ENCODE measurements around the gene RAP2A. TPM values are rescaled to one million over a fixed set of nuclear protein-coding genes. Genes with fewer than 3 reads are reported as not detected.

Gene RAP2A
- total and polyA plus RNA-seq, 2 donors from 2014 or later: 7.4 to 25.5 TPM

DNA sequence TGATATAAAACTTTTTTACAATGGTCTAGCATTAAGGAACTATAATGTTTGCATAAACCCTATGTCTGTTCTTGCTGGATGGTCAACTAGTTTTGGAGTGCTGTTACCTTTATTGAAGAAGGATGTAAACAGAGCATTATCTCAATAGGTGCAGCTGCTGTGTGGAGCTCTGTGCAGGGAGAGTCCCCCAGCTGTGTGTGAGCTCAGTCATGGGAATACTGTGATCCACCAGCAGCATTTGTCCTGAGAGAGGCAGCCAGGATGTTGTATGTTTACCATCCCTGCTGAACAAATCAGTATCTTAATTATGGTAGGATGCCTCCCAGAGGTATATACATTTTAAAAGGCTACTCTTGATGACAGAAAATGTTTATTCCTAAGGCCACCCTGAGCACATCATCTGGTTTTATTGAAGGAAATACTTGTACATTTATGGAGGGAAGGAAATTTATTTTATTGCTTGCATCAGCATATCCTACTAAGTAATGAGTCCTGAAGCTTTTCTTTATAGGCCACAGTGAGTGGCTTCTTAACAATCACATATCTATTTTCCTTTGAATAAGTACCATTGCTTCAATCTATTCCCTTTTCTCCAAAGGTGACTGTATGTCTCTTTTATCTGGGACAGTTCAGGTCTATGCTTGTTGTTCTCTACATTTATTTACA, 11.7 kb downstream of the RAP2A start:
- Histone ChIP-seq H3K27ac (ENCODE audit: low read depth in 2 of 2, low read length in 2 of 2) (no peak overlapping the region), H3K9me3 (ENCODE audit: control insufficient read depth in 2 of 3, insufficient read depth in 1 of 3, low read length in 3 of 3) (no peaks in the 10 kb centered on the region), H3K4me3 (ENCODE audit: low read length in 3 of 3) (no peak overlapping the region), H3K9ac (ENCODE audit: low read length in 3 of 3) (no peak overlapping the region), H3K36me3 (ENCODE audit: control insufficient read depth in 2 of 3, insufficient read depth in 3 of 3, low read length in 3 of 3) (no peaks in the 10 kb centered on the region), H3K4me1 (ENCODE audit: control insufficient read depth in 2 of 3, insufficient read depth in 2 of 3, low read depth in 1 of 3, low read length in 3 of 3) (peaks cover 0 to 11% (median 3%) of the 10 kb centered on the region in 3 donors), H3K27me3 (ENCODE audit: control insufficient read depth, insufficient read depth, low read length) (no peaks in the 10 kb centered on the region)
- intact Hi-C loops (cut with DNase I): no loop called here
- no peak for DNase-seq
- TF ChIP-seq, protein P1, sequence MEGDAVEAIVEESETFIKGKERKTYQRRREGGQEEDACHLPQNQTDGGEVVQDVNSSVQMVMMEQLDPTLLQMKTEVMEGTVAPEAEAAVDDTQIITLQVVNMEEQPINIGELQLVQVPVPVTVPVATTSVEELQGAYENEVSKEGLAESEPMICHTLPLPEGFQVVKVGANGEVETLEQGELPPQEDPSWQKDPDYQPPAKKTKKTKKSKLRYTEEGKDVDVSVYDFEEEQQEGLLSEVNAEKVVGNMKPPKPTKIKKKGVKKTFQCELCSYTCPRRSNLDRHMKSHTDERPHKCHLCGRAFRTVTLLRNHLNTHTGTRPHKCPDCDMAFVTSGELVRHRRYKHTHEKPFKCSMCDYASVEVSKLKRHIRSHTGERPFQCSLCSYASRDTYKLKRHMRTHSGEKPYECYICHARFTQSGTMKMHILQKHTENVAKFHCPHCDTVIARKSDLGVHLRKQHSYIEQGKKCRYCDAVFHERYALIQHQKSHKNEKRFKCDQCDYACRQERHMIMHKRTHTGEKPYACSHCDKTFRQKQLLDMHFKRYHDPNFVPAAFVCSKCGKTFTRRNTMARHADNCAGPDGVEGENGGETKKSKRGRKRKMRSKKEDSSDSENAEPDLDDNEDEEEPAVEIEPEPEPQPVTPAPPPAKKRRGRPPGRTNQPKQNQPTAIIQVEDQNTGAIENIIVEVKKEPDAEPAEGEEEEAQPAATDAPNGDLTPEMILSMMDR (IDR thresholded peaks at IDR 0.05; ENCODE audit: borderline replicate concordance, extremely low read depth, insufficient read depth): no peak
- no peak for FAIRE-seq

DNA sequence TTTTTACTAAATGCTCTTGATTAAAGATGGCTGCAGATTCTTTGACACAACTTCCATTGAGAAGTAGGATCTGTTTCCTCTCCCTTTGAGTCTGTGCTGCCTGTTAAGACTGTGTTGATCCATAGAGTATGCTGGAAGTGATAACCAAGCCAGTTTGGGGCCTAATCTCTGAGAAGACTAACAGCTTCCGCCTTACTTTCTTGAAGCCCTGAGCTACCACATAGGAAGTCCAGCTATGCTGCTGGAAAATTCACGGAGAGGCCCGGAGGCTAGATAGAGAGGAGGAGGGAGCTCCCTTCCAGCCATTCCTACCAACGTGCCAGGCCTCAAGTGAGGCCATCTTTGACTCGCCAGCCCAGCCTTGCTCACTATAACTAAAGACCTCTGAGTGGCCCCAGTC, 12.5 kb downstream of the RAP2A start:
- no peak overlapping the region for H3K9ac ChIP-seq (ENCODE audit: low read length in 3 of 3)
- intact Hi-C loops (cut with DNase I): no loop called here
- H3K27ac ChIP-seq (ENCODE audit: low read depth in 2 of 2, low read length in 2 of 2): no peak overlapping the region
- no peak for FAIRE-seq
- no peaks in the 10 kb centered on the region for H3K36me3 ChIP-seq (ENCODE audit: control insufficient read depth in 2 of 3, insufficient read depth in 3 of 3, low read length in 3 of 3)
- H3K4me1 ChIP-seq (ENCODE audit: control insufficient read depth in 2 of 3, insufficient read depth in 2 of 3, low read depth in 1 of 3, low read length in 3 of 3): peaks cover 0 to 11% (median 3%) of the 10 kb centered on the region in 3 donors
- H3K27me3 ChIP-seq (ENCODE audit: control insufficient read depth, insufficient read depth, low read length): no peaks in the 10 kb centered on the region
- no peak for DNase-seq
- TF ChIP-seq, protein P1 (IDR thresholded peaks at IDR 0.05; ENCODE audit: borderline replicate concordance, extremely low read depth, insufficient read depth): no peak
- no peak overlapping the region for H3K4me3 ChIP-seq (ENCODE audit: low read length in 3 of 3)
- no peaks in the 10 kb centered on the region for H3K9me3 ChIP-seq (ENCODE audit: control insufficient read depth in 2 of 3, insufficient read depth in 1 of 3, low read length in 3 of 3)

DNA sequence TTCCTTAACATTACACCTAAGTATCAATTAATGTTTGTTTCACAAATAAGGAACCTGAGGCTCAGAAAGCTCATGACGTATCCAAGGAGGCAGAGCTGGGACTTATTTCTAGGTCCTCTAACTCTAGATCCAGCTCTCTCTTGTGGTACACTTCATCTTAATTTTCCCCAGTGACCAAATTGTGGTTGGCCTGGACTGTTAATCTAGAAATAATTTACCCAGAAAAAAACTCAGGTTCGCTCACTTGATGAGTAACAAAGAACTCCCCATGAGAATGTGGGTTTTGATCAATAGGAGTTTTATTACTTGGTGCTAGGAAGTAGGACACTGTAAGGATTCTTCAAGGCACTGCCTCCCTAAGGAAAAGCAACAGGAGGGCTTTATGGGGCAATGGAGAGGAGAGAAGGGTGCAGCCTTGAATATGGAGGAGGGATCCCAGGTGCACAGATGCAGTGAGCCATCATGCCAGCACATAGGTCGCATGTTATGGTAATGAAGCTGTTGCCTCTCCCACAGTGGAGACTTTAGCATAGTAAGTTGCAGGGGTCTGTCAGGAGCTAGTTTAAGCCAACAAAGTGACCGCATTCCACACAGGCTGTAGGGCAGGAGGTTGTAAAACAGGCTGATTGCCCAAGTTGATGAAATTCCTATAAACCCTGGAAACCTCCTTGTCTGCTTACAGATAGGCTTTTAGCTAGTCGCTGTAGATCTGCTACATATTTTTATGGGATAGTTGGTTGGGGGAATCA, 14.7 kb downstream of the RAP2A start:
- no peak overlapping the region for H3K4me3 ChIP-seq (ENCODE audit: low read length in 3 of 3)
- intact Hi-C loops (cut with DNase I): no loop called here
- no peak for FAIRE-seq
- no peaks in the 10 kb centered on the region for H3K27me3 ChIP-seq (ENCODE audit: control insufficient read depth, insufficient read depth, low read length)
- peaks cover 0 to 11% (median 3%) of the 10 kb centered on the region in 3 donors for H3K4me1 ChIP-seq (ENCODE audit: control insufficient read depth in 2 of 3, insufficient read depth in 2 of 3, low read depth in 1 of 3, low read length in 3 of 3)
- H3K9ac ChIP-seq (ENCODE audit: low read length in 3 of 3): no peak overlapping the region
- no peaks in the 10 kb centered on the region for H3K9me3 ChIP-seq (ENCODE audit: control insufficient read depth in 2 of 3, insufficient read depth in 1 of 3, low read length in 3 of 3)
- no peaks in the 10 kb centered on the region for H3K36me3 ChIP-seq (ENCODE audit: control insufficient read depth in 2 of 3, insufficient read depth in 3 of 3, low read length in 3 of 3)
- no peak overlapping the region for H3K27ac ChIP-seq (ENCODE audit: low read depth in 2 of 2, low read length in 2 of 2)
- DNase-seq: peak in 3 of 5 donors; percentile 28 to 40 (median 31)
- TF ChIP-seq, protein P1 (IDR thresholded peaks at IDR 0.05; ENCODE audit: borderline replicate concordance, extremely low read depth, insufficient read depth): no peak
